Heart left ventricle (tissue), 13 donors: ENCODE data around the gene AGR3.

ENCODE experiments used
- CTCF ChIP-seq, 12 donors: fragments of 200-600 bp; sonication (generic) in 4 of 12; IDR thresholded peaks; one replicate each; pipeline versions ENCODE4 v1.5.0 to v1.8.0; 2018 to 2022; ENCODE audit warnings: antibody characterized with exemption in 12 of 12, mild to moderate bottlenecking in 5 of 12
- POLR2A ChIP-seq, 2 donors: fragments of 450-650 bp; IDR thresholded peaks; one replicate each; pipeline ENCODE4 v1.6.1; 2017; ENCODE audit warnings: antibody characterized with exemption in 2 of 2, mild to moderate bottlenecking in 2 of 2, moderate library complexity in 2 of 2
- donor health status: ischemic (EF 13 %, LVEDD 7.1; RV severe dilation, severe dysfunction).
- donor health status: DM: no; HTN: yes; CAD: no.
- donor health status: DM: no; HTN: no; CAD: no.
- donor health status: ischemic (EF 25% LVEDD 6.9; RV normal size, moderate dysfunction).
- donor health status: ischemic (EF 25% LVEDD 5.7; RV mildly dilated, moderate dysfunction).
- donor health status: ischemic (EF 35%, LVEDD 5.7; RV mildly dilated, moderate dysfunction).
- donor health status: nonischemic (EF 11% LVEDD 7.7; RV severe dilation, severe dysfunction).
- donor health status: DM: yes; HTN: yes; CAD: no.
- donor health status: PGD.
- donor health status: ischemic (EF 29% LVEDD 5.4; RV normal size, mild dysfunction).
- donor health status: nonischemic (EF 23%, LVEDD 6.1; RV moderate dilation, normal function).

GRCh38 chr7:16840094-16840493 lies 41.7 kb downstream of the AGR3 start:
- TF ChIP-seq CTCF (IDR thresholded peaks at IDR 0.05) (no peak), POLR2A (IDR thresholded peaks at IDR 0.05) (no peak)
